ENCODE data around the gene ADCY6.

Gene ADCY6

DNA sequence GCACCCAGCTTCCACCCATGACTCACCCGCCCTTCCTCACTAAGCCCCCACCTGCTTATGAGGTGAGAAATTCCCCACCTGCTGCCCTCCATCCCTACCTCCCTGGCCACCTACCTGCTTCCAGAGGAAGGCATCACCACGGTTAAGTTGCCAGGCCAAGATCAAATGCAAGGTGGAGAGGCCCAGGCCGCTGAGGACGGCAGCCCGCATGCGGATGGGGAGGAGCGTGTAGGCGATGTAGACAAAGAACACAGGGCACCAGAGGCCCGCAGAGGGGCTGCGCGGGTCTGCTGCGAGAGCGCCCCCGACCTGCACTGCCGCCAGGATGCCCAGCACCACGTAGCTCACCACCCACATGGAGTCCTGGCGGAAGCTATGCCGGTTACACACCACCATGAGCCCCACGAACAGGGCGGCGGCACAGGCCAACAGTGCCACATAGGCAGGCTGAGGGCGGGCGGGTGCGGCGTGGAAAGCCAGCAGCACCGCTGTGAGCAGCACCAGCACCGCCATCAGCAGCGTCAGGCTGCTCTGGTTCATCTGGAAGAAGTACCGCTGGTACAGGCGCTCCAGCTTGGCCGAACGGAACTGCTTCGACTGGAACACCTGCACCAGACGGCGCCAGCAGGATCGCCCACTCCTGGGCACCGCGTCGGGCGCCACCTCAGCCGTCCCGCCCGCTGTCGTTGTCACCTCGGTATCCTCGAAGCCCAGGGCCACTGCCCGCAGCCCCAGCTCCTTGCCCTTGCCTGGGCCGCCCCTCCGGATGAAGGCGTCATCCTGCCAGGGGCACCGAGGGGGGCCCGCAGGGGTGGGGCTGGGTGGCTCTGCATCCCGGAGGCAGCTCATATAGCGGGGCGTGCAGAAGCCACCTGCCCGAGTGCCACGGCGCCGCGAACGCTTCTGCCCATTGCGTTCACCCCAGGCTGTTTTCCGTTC lies 6.2 kb downstream of the ADCY6 start:
- DNase-seq = no peak

DNA sequence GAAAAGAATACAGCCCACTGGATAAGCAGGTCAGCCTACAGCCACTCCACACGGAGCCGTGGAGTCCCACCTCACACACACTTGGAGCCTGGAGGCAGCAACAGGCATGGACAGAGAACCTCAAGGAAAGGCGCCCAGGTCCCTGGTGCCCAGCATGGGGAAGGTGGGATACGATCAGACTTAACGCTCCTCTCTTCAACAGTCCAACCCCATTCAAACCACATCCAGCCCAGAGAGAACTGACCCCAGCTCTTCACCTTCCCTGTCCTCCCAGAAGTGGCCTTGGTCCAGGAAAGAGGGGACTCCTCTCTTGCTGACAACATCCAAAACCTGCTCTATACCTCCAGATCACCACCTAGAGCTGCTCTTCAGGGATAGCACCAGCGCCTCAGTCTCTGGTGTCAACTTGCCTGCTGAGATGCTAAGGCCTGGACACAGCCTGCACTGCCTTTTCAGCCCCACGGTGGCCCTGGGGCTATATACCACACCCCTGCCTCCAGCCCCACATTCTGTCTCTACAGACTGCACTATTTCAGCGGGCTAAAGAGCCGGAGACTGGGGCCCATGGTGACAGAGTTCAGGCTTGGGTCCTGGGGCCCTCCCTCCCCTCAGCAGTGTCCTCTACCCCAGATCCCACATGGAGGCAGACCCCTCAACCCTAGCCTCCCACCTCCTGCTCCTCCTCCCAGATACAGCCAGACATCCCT lies 7.0 kb downstream of the ADCY6 start:
- no peak for DNase-seq

DNA sequence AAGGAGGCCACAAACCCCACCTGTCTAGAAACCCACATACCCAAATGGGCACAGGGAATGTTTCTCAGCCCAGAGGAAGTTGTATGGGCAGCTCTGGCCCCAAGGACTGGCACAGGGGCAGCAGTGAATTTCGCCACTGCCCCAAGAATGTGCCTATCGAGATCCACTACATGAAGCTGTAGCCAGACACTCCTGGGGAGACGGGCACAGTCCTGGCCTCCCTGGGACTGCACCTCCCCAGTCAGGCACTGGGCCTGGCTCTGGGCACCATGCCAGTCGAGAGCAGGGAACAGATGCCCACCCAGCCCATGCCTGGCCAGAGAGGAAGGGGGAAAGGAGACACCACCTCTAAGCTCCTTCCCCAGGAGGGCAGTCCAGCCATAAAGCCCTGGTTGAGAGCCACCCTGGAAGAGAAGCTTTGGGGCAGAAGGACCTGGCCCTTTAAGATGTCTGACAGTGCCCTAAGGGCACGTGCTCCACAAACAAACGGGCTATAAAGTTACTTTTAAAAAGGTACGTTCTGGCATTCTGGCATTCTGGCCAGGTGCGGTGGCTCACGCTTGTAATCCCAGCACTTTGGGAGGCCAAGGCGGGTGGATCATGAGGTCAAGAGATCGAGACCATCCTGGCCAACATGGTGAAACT lies 8.4 kb downstream of the ADCY6 start:
- DNase-seq = no peak

- no peak for DNase-seq
Observed at GRCh38 chr12:48779869-48780268, 9.0 kb downstream of the ADCY6 start.

- DNase-seq = no peak
Observed at GRCh38 chr12:48777501-48778400, 11.1 kb downstream of the ADCY6 start.

- no peak for DNase-seq
Observed at GRCh38 chr12:48776956-48777355, 11.9 kb downstream of the ADCY6 start.

GRCh38 chr12:48775991-48776649 lies 12.8 kb downstream of the ADCY6 start:
- no peak for DNase-seq

DNA sequence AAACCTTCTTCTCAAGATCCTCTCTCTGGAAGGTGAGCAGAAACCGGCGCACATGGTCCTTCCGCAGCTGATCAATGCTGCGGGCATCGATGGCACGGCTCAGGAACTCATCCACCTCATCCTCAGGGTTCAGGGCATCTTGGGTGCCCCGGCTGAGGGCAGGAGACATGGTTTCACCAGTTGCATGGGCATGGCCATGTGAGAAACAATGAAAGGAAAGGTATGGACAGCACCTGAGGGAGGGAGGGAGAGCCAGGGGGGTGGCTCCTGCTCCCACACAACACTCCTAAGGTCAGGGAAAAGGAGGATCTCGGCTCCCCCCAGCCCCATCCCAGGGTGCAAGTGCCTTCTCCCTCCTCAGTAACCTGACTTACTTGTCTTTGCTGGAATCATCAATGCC lies 13.6 kb downstream of the ADCY6 start:
- no peak for DNase-seq

GRCh38 chr12:48774516-48774915 lies 14.4 kb downstream of the ADCY6 start:
- no peak for DNase-seq

GRCh38 chr12:48773686-48774085 lies 15.2 kb downstream of the ADCY6 start:
- DNase-seq = no peak

GRCh38 chr12:48771588-48772112 lies 17.2 kb downstream of the ADCY6 start:
- DNase-seq = no peak

DNA sequence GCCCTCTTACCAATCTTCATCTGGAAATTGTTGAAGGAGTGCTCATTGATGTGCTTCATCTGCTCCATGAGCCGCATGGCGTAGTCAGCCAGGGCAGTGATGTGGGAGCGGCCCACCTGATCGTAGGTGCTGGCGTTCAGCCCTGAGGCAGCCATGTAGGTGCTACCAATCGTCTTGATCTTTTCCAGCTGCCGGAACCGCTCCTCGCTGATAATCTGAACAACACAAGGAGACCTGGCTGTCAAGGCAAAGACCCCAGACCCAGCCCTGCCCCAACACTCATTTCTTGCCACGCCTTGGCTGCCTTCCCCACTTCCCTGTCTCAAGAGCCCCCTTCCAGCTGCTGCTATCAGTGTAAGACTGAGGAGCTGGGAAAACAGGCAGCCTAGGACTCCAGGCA lies 18.1 kb downstream of the ADCY6 start:
- DNase-seq = no peak

DNA sequence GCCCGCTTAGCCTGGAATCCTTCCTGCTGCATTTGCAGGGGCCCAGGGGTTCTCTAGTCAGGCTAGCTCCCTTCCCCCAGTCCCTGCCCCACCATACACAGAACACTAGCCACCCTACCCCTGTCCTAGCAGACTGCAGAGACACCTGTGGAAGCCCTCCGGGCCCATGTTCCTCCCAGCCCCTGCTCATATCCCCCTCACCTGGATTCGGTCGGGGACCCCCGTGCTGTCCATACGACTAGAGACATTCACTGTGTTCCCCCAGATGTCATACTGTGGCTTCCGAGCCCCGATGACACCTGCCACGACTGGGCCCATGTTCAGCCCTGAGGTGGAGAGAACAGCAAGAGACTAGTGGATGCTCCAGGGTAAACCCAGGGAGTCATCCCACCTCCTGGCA lies 20.2 kb downstream of the ADCY6 start:
- no peak for DNase-seq

- no peak for DNase-seq
Observed at GRCh38 chr12:48768147-48768546, 20.7 kb downstream of the ADCY6 start.

DNA sequence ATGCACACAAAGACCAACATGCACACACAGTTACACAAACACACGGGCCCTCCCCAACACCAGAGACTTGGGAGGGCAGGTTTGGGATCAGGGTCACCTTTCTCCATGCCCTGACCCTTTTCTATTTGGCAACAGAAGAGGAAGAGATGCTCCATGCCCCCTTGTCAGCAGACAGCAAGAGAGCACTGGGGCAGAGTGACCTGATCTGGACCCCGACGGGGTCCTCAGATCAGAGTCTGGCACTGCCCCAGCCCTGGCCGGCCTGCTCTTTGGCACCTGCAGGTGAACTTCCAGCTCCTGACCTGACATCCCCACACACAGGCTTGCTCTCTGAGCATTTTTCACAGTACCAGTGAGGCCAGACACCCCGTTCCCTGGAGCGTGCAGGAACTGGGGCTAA lies 21.4 kb downstream of the ADCY6 start:
- no peak for DNase-seq

DNA sequence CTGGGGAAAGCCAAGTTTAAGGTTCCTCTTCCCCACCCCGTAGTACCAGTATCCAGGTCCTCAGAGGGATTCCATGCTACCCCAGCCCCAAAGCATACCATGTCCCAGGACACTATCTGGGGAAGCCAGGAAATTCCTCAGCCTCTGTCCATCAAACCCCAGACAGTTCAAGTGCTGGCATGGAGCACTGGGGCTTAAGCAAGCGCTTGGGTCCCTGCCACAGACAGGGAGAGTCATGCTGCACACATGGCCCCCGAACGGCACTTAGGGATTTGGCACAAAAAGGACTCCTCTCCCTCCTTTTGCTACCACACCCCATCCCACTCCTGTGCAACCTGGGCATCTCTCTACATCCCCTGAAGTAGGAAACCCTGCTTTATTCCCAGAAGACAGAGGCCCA lies 21.8 kb downstream of the ADCY6 start:
- no peak for DNase-seq

GRCh38 chr12:48765753-48766162 lies 23.1 kb downstream of the ADCY6 start:
- no peak for DNase-seq

GRCh38 chr12:48764521-48764920 lies 24.4 kb downstream of the ADCY6 start:
- no peak for DNase-seq

- no peak for DNase-seq
Observed at GRCh38 chr12:48758737-48759136, 30.2 kb downstream of the ADCY6 start.

DNA sequence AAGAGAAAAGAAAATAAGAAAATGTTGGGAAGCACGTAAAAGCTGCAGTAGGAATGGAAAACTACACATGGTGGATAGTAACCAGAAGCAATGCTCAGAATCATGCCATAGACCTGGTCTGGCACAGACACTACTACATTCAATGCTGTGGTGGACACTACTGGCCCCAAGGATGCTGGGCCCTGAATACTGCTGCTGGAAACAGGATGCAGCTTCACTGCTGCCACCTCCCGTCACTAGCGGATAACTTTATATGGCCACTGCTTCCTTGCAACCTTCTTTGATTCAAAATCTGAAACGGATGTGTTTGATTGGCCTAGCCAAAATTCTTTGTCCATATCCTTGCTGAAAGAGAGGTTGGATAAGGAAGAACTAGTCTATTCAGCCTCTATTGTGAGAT lies 30.7 kb downstream of the ADCY6 start:
- DNase-seq = peak; percentile 9

DNA sequence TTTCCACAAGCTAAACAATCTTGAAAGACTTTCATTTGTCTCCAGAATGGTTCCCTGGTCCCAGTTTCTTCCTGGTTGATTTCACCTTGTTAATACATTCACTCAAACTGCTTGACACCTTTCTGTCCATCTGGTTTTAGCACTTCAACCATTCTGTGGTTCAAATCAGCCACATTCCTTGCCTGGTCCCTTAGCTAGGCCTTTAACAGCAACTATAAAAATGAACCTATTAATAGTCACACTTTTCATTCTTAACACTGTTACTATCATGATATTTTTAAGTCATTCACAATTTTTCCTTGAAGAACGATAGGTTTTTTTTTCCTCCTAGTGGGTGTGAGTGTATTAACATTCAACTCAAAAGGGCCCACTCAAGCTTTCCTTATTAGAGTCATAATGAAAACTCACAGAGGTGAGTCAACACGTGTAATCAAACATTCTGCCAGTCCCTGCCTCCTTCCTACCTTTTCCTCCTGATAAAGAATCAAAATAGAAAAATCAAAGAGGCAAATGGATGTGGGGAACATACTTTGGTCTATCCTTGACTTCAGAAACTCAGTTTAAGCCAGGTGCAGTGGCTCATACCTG lies 38.0 kb downstream of the ADCY6 start:
- no peak for DNase-seq
